ENCODE measurements around the gene ST6GAL1. TPM values are rescaled to one million over a fixed set of nuclear protein-coding genes. Genes with fewer than 3 reads are reported as not detected.
A peak's percentile ranks its signal among the peaks of the same experiment; 100 is the strongest.

Gene ST6GAL1
- total and polyA plus RNA-seq, 11 donors = 19.4 to 120 (median 69.9) TPM

DNA sequence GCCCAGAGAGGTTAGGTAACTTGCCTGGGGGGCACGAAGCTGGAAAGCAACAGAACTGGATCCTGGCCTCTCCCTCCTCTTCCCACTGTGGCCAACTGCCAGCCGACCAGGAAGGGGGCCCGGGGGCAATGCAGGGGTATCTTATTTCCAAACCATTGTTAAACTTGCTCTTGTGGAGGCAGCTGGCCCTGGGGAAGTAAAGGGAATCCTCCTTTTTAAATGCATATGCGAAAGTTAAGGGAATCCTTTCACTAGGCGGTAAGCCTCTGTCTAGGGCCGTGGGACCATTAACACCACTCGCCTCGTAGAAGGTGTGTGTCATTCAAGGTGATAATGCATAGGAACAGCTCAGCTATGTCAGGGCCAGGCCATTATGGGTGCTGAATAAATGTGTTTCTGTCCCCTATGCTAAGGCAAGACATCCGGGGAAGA lies 68.6 kb downstream of the ST6GAL1 start:
- H3K27me3 ChIP-seq = no peaks in the 10 kb centered on the region
- no peak overlapping the region for H3K4me3 ChIP-seq
- peaks cover 0 to 3% (median 0%) of the 10 kb centered on the region in 9 donors for H3K36me3 ChIP-seq
- TF ChIP-seq POLR2A (IDR thresholded peaks at IDR 0.05) = no peak
- TF ChIP-seq, protein P1, sequence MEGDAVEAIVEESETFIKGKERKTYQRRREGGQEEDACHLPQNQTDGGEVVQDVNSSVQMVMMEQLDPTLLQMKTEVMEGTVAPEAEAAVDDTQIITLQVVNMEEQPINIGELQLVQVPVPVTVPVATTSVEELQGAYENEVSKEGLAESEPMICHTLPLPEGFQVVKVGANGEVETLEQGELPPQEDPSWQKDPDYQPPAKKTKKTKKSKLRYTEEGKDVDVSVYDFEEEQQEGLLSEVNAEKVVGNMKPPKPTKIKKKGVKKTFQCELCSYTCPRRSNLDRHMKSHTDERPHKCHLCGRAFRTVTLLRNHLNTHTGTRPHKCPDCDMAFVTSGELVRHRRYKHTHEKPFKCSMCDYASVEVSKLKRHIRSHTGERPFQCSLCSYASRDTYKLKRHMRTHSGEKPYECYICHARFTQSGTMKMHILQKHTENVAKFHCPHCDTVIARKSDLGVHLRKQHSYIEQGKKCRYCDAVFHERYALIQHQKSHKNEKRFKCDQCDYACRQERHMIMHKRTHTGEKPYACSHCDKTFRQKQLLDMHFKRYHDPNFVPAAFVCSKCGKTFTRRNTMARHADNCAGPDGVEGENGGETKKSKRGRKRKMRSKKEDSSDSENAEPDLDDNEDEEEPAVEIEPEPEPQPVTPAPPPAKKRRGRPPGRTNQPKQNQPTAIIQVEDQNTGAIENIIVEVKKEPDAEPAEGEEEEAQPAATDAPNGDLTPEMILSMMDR (IDR thresholded peaks at IDR 0.05) = no peak
- intact Hi-C loops (cut with DNase I) = no loop called here
- ATAC-seq (no peak), DNase-seq (no peak)
- H3K27ac ChIP-seq = peak overlapping the region in 1 of 12 donors; percentile 67
- 85 to 88% (median 86%) methylated on average over 9 of the region's 9 CpGs for WGBS, 4 donors
- H3K4me1 ChIP-seq = peaks cover 0 to 41% (median 13%) of the 10 kb centered on the region in 12 donors
- H3K9me3 ChIP-seq = peaks cover 0 to 5% (median 0%) of the 10 kb centered on the region in 12 donors

DNA sequence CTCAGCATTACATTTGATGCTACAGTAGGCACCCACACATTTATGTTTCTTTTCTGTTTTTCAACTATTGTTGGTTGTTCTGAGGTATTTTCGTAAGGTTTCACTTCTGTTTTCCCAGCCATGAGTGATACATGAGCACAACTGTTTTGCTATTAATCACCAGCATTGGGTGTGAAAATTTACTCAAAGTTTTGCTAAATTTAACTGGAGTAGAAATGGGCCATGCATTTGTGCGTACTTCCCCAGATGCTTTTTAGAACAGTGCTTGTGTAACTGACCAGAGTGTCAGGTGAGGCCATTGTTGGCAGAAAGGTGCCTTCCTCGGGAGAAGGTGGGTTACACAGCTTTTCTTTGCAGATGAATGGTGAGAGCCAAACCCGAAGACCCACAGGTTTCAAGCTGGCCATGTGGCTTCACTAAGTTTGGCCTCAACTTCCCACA lies 70.4 kb downstream of the ST6GAL1 start:
- WGBS, 4 donors = 78 to 97% (median 88%) methylated on average over 4 of the region's 4 CpGs
- Histone ChIP-seq H3K27ac (peak overlapping the region in 2 of 12 donors; percentile 10 to 67), H3K4me3 (no peak overlapping the region), H3K27me3 (no peaks in the 10 kb centered on the region), H3K9me3 (peaks cover 0 to 7% (median 0%) of the 10 kb centered on the region in 12 donors), H3K4me1 (peaks cover 0 to 51% (median 13%) of the 10 kb centered on the region in 12 donors), H3K36me3 (peaks cover 0 to 3% (median 0%) of the 10 kb centered on the region in 9 donors)
- no peak for TF ChIP-seq POLR2A (IDR thresholded peaks at IDR 0.05)
- TF ChIP-seq, protein P1 (IDR thresholded peaks at IDR 0.05) = no peak
- intact Hi-C loops (cut with DNase I) = loop anchor here in 1 of 10 donors (10.0 kb wide), 1 partner anchor 146 kb away; no protein-coding TSS in a partner anchor
- DNase-seq (no peak), ATAC-seq (peak in 1 of 4 donors; percentile 14)

DNA sequence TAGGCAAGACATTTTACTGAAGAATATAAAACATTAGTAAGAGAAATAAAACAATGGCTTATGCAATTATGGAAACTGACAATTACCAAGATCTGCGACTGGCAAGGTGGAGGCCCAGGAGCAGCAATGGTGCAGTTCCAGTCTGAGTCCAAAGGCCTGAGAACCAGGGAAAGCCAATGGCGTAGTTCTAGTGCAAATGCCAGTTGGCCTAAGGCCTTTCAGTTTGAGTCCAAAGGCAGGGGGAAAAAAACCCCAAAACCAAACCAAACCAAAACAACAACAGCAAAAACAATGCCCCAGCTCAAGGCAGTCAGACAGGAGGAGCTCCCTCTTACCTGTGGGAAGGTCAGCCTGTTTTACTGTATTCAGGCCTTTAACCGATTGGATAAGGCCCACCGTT lies 72.6 kb downstream of the ST6GAL1 start:
- 94 to 96% (median 94%) methylated on average over 4 of the region's 4 CpGs for WGBS, 4 donors
- peaks cover 0 to 12% (median 0%) of the 10 kb centered on the region in 12 donors for H3K9me3 ChIP-seq
- ATAC-seq (no peak), DNase-seq (no peak)
- H3K27me3 ChIP-seq = no peaks in the 10 kb centered on the region
- H3K36me3 ChIP-seq = peaks cover 0 to 3% (median 0%) of the 10 kb centered on the region in 9 donors
- intact Hi-C loops (cut with DNase I) = loop anchor here in 1 of 10 donors (10.0 kb wide), 1 partner anchor 148 kb away; no protein-coding TSS in a partner anchor
- TF ChIP-seq, protein P1 (IDR thresholded peaks at IDR 0.05) = no peak
- no peak overlapping the region for H3K4me3 ChIP-seq
- no peak overlapping the region for H3K27ac ChIP-seq
- H3K4me1 ChIP-seq = peaks cover 0 to 59% (median 8%) of the 10 kb centered on the region in 12 donors

GRCh38 chr3:187005827-187006481 lies 75.6 kb downstream of the ST6GAL1 start:
- TF ChIP-seq, protein P1 (IDR thresholded peaks at IDR 0.05) = no peak
- TF ChIP-seq POLR2A (IDR thresholded peaks at IDR 0.05) = no peak
- H3K4me1 ChIP-seq = peaks cover 0 to 42% (median 7%) of the 10 kb centered on the region in 12 donors
- intact Hi-C loops (cut with DNase I) = loop anchor here in 1 of 10 donors (10.0 kb wide), 1 partner anchor 151 kb away; no protein-coding TSS in a partner anchor
- peaks cover 0 to 15% (median 0%) of the 10 kb centered on the region in 12 donors for H3K9me3 ChIP-seq
- no peak overlapping the region for H3K4me3 ChIP-seq
- ATAC-seq (no peak), DNase-seq (no peak)
- WGBS, 4 donors = 47 to 75% (median 64%) methylated on average over 3 of the region's 3 CpGs
- H3K27me3 ChIP-seq = no peaks in the 10 kb centered on the region
- H3K27ac ChIP-seq = peak overlapping the region in 1 of 12 donors; percentile 53
- peaks cover 0 to 3% (median 0%) of the 10 kb centered on the region in 9 donors for H3K36me3 ChIP-seq

All from heart left ventricle (tissue), 16 donors.